Measurements from ENCODE around the gene KLRK1.
"Not testable (repeated sequence)": the region's sequence is repeated elsewhere in the genome, so short reads cannot be mapped to it uniquely, and the experiment has no call there.

- TF ChIP-seq GABPA (IDR thresholded peaks at IDR 0.05; ENCODE audit: low read depth); POLR2AphosphoS5 (IDR thresholded peaks at IDR 0.05; ENCODE audit: low read depth); CTCF (IDR thresholded peaks at IDR 0.05; ENCODE audit: insufficient read depth, low read length): not testable (repeated sequence)
Observed at GRCh38 chr12:10378737-10379136, 11.1 kb downstream of the KLRK1 start.
